ENCODE data around the gene NSFL1C.

Gene NSFL1C

GRCh38 chr20:1456300-1456699 lies 10.3 kb downstream of the NSFL1C start:
- DNase-seq: no peak

- peak; percentile 49 for DNase-seq
Measured at GRCh38 chr20:1450926-1451491, 15.6 kb downstream of the NSFL1C start.

GRCh38 chr20:1449370-1449769 lies 17.3 kb downstream of the NSFL1C start:
- DNase-seq: no peak

- no peak for DNase-seq
Measured at GRCh38 chr20:1448081-1448620, 18.5 kb downstream of the NSFL1C start.

- DNase-seq: no peak
Measured at GRCh38 chr20:1446536-1446935, 20.1 kb downstream of the NSFL1C start.

- DNase-seq: no peak
Measured at GRCh38 chr20:1443085-1443484, 23.6 kb downstream of the NSFL1C start.

- no peak for DNase-seq
Measured at GRCh38 chr20:1442304-1442703, 24.3 kb downstream of the NSFL1C start.

GRCh38 chr20:1441133-1441532 lies 25.5 kb downstream of the NSFL1C start:
- DNase-seq: no peak

- peak; percentile 54 for DNase-seq
Measured at GRCh38 chr20:1440024-1440423, 26.6 kb downstream of the NSFL1C start.

- DNase-seq: no peak
Measured at GRCh38 chr20:1438361-1438760, 28.3 kb downstream of the NSFL1C start.

- DNase-seq: peak; percentile 79
Measured at GRCh38 chr20:1437235-1437904, 29.3 kb downstream of the NSFL1C start.

- DNase-seq: no peak
Measured at GRCh38 chr20:1436263-1436662, 30.4 kb downstream of the NSFL1C start.

- DNase-seq: no peak
Measured at GRCh38 chr20:1435337-1435699, 31.3 kb downstream of the NSFL1C start.

- peak; percentile 38 for DNase-seq
Measured at GRCh38 chr20:1434571-1435336, 31.9 kb downstream of the NSFL1C start.

- no peak for DNase-seq
Measured at GRCh38 chr20:1431158-1431557, 35.5 kb downstream of the NSFL1C start.

- no peak for DNase-seq
Measured at GRCh38 chr20:1430004-1430451, 36.6 kb downstream of the NSFL1C start.

- DNase-seq: no peak
Measured at GRCh38 chr20:1429143-1429728, 37.4 kb downstream of the NSFL1C start.

- DNase-seq: peak; percentile 79
Measured at GRCh38 chr20:1427457-1428054, 39.1 kb downstream of the NSFL1C start.

GRCh38 chr20:1426231-1426849 lies 40.3 kb downstream of the NSFL1C start:
- DNase-seq: no peak

GRCh38 chr20:1424336-1424735 lies 42.3 kb downstream of the NSFL1C start:
- no peak for DNase-seq

- DNase-seq: peak; percentile 68
Measured at GRCh38 chr20:1423625-1424106, 43.0 kb downstream of the NSFL1C start.

- DNase-seq: no peak
Measured at GRCh38 chr20:1423206-1423605, 43.4 kb downstream of the NSFL1C start.

All from DMS53 (cell line).